GM12878 (cell line): Measurements from ENCODE around the gene RAD51B. TPM values are rescaled to one million over a fixed set of nuclear protein-coding genes. Genes with fewer than 3 reads are reported as not detected.

Source experiments
- ATAC-seq: fragments of 200-7000 bp; cut with Tn5 transposase; 3 replicates; pipeline ENCODE4 v1.9.1; 2020; ENCODE audit warnings: mild to moderate bottlenecking, moderate library complexity
- BruUV-seq: library from RNA; stranded (reverse); fragments of 400-500 nt; replicated peaks from 2 replicates; lab custom pipeline; 2021; lab: Mats Ljungman, UMichigan
- CTCF ChIA-PET: fragments of 300-600 bp; sonication (Branson Sonifier 250); formaldehyde crosslinking; extraction: SDS; loops from one replicate; lab custom pipeline; 2021; ENCODE audit warnings: inconsistent platforms; lab: Yijun Ruan, JAX
- POLR2A ChIA-PET: fragments of 350-600 bp; formaldehyde crosslinking; extraction: SDS; loops from one replicate; lab custom pipeline; 2021; ENCODE audit warnings: inconsistent platforms; lab: Charles Lee
- RAD21 ChIA-PET: fragments of 300-600 bp; sonication (Branson Sonifier 250); formaldehyde crosslinking; loops from one replicate; lab custom pipeline; 2023; ENCODE audit warnings: antibody characterized with exemption; ENCODE audit not compliant: unreplicated experiment; lab: Charles Lee
- SMC1A ChIA-PET: fragments of 300-600 bp; sonication (Branson Sonifier 250); formaldehyde crosslinking; loops from one replicate; lab custom pipeline; 2023; ENCODE audit not compliant: unreplicated experiment, uncharacterized antibody; lab: Charles Lee
- DNase-seq: peaks from one replicate; pipeline ENCODE4 v3.0.0-alpha.2; 2011; ENCODE audit warnings: low read depth, low spot score
- FAIRE-seq: peaks from 3 replicates; lab custom pipeline; 2011; peaks lifted over from hg19 to GRCh38; lab: Jason Lieb, UNC
- H2AFZ ChIP-seq: 2 replicates; pipeline ENCODE4 v1.6.0; 2011; ENCODE audit warnings: low read depth, low read length, control low read depth; ENCODE audit not compliant: control insufficient read depth
- H3K27ac ChIP-seq: 2 replicates; pipeline ENCODE4 v1.5.1; 2011; ENCODE audit warnings: control low read depth; ENCODE audit not compliant: control insufficient read depth, insufficient read depth
- H3K27me3 ChIP-seq, 2 experiments: replicated peaks in 1 of 2; 2 replicates each; pipeline versions ENCODE4 v1.6.0 to v1.6.1; 2011; ENCODE audit warnings: low read length in 1 of 2; ENCODE audit not compliant: control insufficient read depth in 2 of 2, insufficient read depth in 2 of 2
- H3K36me3 ChIP-seq, 2 experiments: 2 replicates each; pipeline ENCODE4 v1.5.1; 2011; ENCODE audit warnings: low read length in 1 of 2; ENCODE audit not compliant: control insufficient read depth in 2 of 2, insufficient read depth in 2 of 2
- H3K4me1 ChIP-seq: 2 replicates; pipeline ENCODE4 v1.6.1; 2011; ENCODE audit warnings: mild to moderate bottlenecking, low read length, moderate library complexity, mixed read lengths; ENCODE audit not compliant: control insufficient read depth, insufficient read depth
- H3K4me2 ChIP-seq: 2 replicates; pipeline ENCODE4 v1.6.0; 2011; ENCODE audit warnings: control low read depth; ENCODE audit not compliant: control insufficient read depth, insufficient read depth
- H3K4me3 ChIP-seq: fragments of 200-600 bp; sonication (generic); 2 replicates; pipeline ENCODE4 v1.5.1; 2016
- H3K79me2 ChIP-seq: 2 replicates; pipeline ENCODE4 v1.6.0; 2011; ENCODE audit warnings: low read length; ENCODE audit not compliant: control insufficient read depth, insufficient read depth
- H3K9ac ChIP-seq: 2 replicates; pipeline ENCODE4 v1.8.0; 2011; ENCODE audit warnings: low read length, control low read depth, mixed read lengths; ENCODE audit not compliant: control insufficient read depth, insufficient read depth
- H3K9me3 ChIP-seq: replicated peaks from 3 replicates; pipeline ENCODE4 v1.5.1; 2011; ENCODE audit warnings: mild to moderate bottlenecking, low read length; ENCODE audit not compliant: control insufficient read depth, insufficient read depth
- H4K20me1 ChIP-seq: 2 replicates; pipeline ENCODE4 v1.6.0; 2011; ENCODE audit not compliant: control insufficient read depth, insufficient read depth
- ASH2L ChIP-seq: fragments of 300-600, 200-600 bp; sonication (generic); IDR thresholded peaks from 2 replicates; pipeline ENCODE4 v1.6.1; 2017; ENCODE audit warnings: low read depth, mild to moderate bottlenecking, borderline replicate concordance
- ATF7 ChIP-seq: fragments of 450-650 bp; IDR thresholded peaks from 2 replicates; pipeline ENCODE4 v1.6.1; 2016; ENCODE audit warnings: low read depth, mild to moderate bottlenecking
- CBX3 ChIP-seq: fragments of 200-600 bp; sonication (generic); IDR thresholded peaks from 2 replicates; pipeline ENCODE4 v1.6.1; 2016; ENCODE audit warnings: low read depth, borderline replicate concordance
- DPF2 ChIP-seq: fragments of 450-650 bp; IDR thresholded peaks from 2 replicates; pipeline ENCODE4 v1.6.1; 2017; ENCODE audit warnings: mild to moderate bottlenecking
- ESRRA ChIP-seq: IDR thresholded peaks from 2 replicates; pipeline ENCODE4 v1.6.1; 2012; ENCODE audit warnings: mild to moderate bottlenecking, low read length, improper control_type of control experiment
- MTA3 ChIP-seq: IDR thresholded peaks from 2 replicates; pipeline ENCODE4 v1.6.1; 2012; ENCODE audit warnings: low read length, inconsistent platforms, borderline replicate concordance
- SMAD1 ChIP-seq: fragments of 450-650 bp; IDR thresholded peaks from 2 replicates; pipeline ENCODE4 v1.6.1; 2018; ENCODE audit warnings: mild to moderate bottlenecking, low read depth; ENCODE audit not compliant: partially characterized antibody
- SP1 ChIP-seq: IDR thresholded peaks from one replicate; pipeline ENCODE4 v1.6.1; 2011; ENCODE audit warnings: low read depth, low read length
- SRF ChIP-seq, 2 experiments: IDR thresholded peaks; 2 replicates each; pipeline ENCODE4 v1.6.1; 2011; ENCODE audit warnings: low read depth in 2 of 2, low read length in 2 of 2, mild to moderate bottlenecking in 1 of 2, moderate library complexity in 1 of 2
- ZBED1 ChIP-seq: IDR thresholded peaks from 2 replicates; pipeline ENCODE4 v1.6.1; 2016; ENCODE audit warnings: borderline replicate concordance
- WGBS: methylation state at CpG from one replicate; pipeline ENCODE4 v1.1.6; 2016; ENCODE audit warnings: low lambda C conversion rate; ENCODE audit not compliant: insufficient replicate concordance, insufficient coverage; ENCODE audit errors: missing lambda C conversion rate; 5-methylcytosine and 5-hydroxymethylcytosine counted together
- in situ Hi-C: fragments of 300-500 bp; cut with MboI; formaldehyde crosslinking; loops from 9 replicates; pipeline ENCODE4 v1.14.3; 2018; ENCODE audit warnings: mixed read lengths
- intact Hi-C: fragments of 100-400 bp; cut with micrococcal nuclease; formaldehyde crosslinking; loops from one replicate; pipeline ENCODE4 v1.14.2; 2022; ENCODE audit not compliant: unreplicated experiment
- polyA plus RNA-seq, 11 experiments: library from polyadenylated mRNA; depleted of rRNA in 4 of 11; unstranded in 6 of 11; stranded (reverse) in 5 of 11; fragments of >200 nt; fragmentation: Nextera tagmentation in 4 of 11; fragmentation: Illumina TruSeq in 1 of 11; extraction: Ambion mirVana in 4 of 11; extraction: Trizol in 1 of 11; gene quantifications; 1 replicate in 1 of 11; 2 replicates in 10 of 11; pipeline versions ENCODE4 v1.2.1 to v1.2.3, GENCODE V29; 2011 to 2016; ENCODE audit warnings: inconsistent platforms in 2 of 11, missing spikeins in 2 of 11, low read depth in 1 of 11
- total RNA-seq, 4 experiments: library from RNA; depleted of rRNA in 3 of 4; stranded (reverse); fragments of >200 nt in 3 of 4; fragmentation: Illumina TruSeq in 1 of 4; extraction: Trizol in 1 of 4; gene quantifications; 2 replicates each; pipeline versions ENCODE4 v1.2.1 to v1.2.3, GENCODE V29; 2013 to 2021
- TF ChIP-seq, protein P1 (sequence below): fragments of 450-650 bp; IDR thresholded peaks from 2 replicates; pipeline ENCODE4 v1.6.1; 2017; ENCODE audit warnings: mild to moderate bottlenecking, moderate library complexity
- TF ChIP-seq, protein P2 (sequence below): fragments of 450-650 bp; formaldehyde crosslinking; IDR thresholded peaks from 2 replicates; pipeline ENCODE4 v1.4.0; 2020; ENCODE audit warnings: mild to moderate bottlenecking, moderate library complexity

Gene RAD51B
- total and polyA plus RNA-seq, 10 of the 15 experiments (the other 5 are each of a cell fraction or from before 2014, with no cell fraction given), result 9.8 to 26.8 (median 21.3) TPM

DNA sequence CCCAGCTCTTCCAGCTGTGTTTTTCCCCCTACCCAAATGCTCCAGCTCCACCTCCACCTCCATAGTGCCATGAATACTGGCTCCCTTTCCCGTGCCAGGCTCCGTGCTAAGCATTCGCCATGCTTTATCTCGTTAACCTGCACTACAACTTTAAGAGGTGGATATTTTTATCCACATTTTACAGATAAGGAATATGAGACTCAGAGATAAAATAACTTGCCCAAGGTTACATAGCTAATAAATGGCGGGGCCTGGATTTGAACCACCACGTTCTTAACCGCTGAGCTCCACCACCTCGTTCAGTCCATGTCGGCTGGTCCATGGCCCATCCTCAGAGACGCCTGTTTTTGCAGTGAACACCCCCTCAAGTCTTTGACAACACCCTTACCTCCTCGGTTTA is 858.3 kb downstream of the RAD51B start (continued):
- TF ChIP-seq, protein P1, sequence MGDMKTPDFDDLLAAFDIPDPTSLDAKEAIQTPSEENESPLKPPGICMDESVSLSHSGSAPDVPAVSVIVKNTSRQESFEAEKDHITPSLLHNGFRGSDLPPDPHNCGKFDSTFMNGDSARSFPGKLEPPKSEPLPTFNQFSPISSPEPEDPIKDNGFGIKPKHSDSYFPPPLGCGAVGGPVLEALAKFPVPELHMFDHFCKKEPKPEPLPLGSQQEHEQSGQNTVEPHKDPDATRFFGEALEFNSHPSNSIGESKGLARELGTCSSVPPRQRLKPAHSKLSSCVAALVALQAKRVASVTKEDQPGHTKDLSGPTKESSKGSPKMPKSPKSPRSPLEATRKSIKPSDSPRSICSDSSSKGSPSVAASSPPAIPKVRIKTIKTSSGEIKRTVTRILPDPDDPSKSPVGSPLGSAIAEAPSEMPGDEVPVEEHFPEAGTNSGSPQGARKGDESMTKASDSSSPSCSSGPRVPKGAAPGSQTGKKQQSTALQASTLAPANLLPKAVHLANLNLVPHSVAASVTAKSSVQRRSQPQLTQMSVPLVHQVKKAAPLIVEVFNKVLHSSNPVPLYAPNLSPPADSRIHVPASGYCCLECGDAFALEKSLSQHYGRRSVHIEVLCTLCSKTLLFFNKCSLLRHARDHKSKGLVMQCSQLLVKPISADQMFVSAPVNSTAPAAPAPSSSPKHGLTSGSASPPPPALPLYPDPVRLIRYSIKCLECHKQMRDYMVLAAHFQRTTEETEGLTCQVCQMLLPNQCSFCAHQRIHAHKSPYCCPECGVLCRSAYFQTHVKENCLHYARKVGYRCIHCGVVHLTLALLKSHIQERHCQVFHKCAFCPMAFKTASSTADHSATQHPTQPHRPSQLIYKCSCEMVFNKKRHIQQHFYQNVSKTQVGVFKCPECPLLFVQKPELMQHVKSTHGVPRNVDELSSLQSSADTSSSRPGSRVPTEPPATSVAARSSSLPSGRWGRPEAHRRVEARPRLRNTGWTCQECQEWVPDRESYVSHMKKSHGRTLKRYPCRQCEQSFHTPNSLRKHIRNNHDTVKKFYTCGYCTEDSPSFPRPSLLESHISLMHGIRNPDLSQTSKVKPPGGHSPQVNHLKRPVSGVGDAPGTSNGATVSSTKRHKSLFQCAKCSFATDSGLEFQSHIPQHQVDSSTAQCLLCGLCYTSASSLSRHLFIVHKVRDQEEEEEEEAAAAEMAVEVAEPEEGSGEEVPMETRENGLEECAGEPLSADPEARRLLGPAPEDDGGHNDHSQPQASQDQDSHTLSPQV, result no peak
- no peak for TF ChIP-seq ASH2L

DNA sequence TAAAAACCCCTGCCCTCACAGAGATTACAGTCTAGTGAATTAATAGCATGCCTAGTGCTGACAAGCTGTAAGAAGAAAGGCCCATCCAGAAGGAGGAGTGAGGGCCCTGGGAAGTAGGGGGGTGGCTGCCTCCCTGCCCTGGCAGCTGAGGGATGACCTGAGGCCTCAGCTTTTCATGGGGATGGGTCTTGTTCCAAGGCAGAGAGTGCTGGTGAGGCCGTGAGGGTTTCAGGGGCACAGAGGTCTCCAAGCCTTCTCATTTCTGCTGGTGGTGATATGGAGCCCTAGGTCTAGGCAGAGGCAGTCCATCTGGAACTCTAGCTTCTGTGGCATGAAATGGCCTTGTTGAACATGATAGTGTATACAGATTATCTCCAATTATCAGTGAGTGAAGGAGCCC is 858.9 kb downstream of the RAD51B start:
- TF ChIP-seq, protein P2, sequence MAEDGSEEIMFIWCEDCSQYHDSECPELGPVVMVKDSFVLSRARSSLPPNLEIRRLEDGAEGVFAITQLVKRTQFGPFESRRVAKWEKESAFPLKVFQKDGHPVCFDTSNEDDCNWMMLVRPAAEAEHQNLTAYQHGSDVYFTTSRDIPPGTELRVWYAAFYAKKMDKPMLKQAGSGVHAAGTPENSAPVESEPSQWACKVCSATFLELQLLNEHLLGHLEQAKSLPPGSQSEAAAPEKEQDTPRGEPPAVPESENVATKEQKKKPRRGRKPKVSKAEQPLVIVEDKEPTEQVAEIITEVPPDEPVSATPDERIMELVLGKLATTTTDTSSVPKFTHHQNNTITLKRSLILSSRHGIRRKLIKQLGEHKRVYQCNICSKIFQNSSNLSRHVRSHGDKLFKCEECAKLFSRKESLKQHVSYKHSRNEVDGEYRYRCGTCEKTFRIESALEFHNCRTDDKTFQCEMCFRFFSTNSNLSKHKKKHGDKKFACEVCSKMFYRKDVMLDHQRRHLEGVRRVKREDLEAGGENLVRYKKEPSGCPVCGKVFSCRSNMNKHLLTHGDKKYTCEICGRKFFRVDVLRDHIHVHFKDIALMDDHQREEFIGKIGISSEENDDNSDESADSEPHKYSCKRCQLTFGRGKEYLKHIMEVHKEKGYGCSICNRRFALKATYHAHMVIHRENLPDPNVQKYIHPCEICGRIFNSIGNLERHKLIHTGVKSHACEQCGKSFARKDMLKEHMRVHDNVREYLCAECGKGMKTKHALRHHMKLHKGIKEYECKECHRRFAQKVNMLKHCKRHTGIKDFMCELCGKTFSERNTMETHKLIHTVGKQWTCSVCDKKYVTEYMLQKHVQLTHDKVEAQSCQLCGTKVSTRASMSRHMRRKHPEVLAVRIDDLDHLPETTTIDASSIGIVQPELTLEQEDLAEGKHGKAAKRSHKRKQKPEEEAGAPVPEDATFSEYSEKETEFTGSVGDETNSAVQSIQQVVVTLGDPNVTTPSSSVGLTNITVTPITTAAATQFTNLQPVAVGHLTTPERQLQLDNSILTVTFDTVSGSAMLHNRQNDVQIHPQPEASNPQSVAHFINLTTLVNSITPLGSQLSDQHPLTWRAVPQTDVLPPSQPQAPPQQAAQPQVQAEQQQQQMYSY, result no peak
- no peak for TF ChIP-seq SRF (IDR thresholded peaks at IDR 0.05; ENCODE audit: low read depth in 2 of 2, low read length in 2 of 2)
- no peak for TF ChIP-seq ZBED1
- TF ChIP-seq SP1, result no peak
- TF ChIP-seq ESRRA, result no peak
- no peak for TF ChIP-seq MTA3
- no peak for TF ChIP-seq CBX3
- no peak for TF ChIP-seq SMAD1
- no peak for TF ChIP-seq DPF2
- no peak for TF ChIP-seq ATF7
- ChIA-PET CTCF (interaction anchor here (0.9 to 1.6 kb wide), 3 partner anchors 12 to 31 kb away, joined by 3 to 5 read pairs (median 3); no protein-coding TSS in a partner anchor), RAD21 (interaction anchor here (1.2 to 1.3 kb wide), 2 partner anchors 13 to 15 kb away, joined by 3 to 4 read pairs; no protein-coding TSS in a partner anchor), POLR2A (interaction anchor here (0.9 to 1.3 kb wide), 2 partner anchors 11 to 13 kb away, joined by 3 read pairs; no protein-coding TSS in a partner anchor), SMC1A (interaction anchor here (0.5 to 2.6 kb wide), 6 partner anchors 9 to 251 kb away, joined by 3 to 13 read pairs (median 3); no protein-coding TSS in a partner anchor)
- no TSS peak for BruUV-seq
- DNase-seq, result no peak
- Histone ChIP-seq H3K4me2 (no peak overlapping the region), H3K4me1 (peaks cover 10% of the 10 kb centered on the region), H2AFZ (no peak overlapping the region), H3K79me2 (no peaks in the 10 kb centered on the region), H3K9me3 (no peaks in the 10 kb centered on the region), H3K4me3 (no peak overlapping the region), H4K20me1 (no peaks in the 10 kb centered on the region), H3K27ac (no peak overlapping the region), H3K36me3 (no peaks in the 10 kb centered on the region), H3K9ac (no peak overlapping the region), H3K27me3 (no peaks in the 10 kb centered on the region)
- 40% methylated on average over 1 of the region's 1 CpG for WGBS
- no peak for FAIRE-seq
- intact Hi-C loops, result no loop called here
- in situ Hi-C loops, result no loop called here
- no peak for ATAC-seq
